GM19468 (cell line): ENCODE measurements around the gene HSPG2.
"Not testable (repeated sequence)": the region's sequence is repeated elsewhere in the genome, so short reads cannot be mapped to it uniquely, and the experiment has no call there.

Source experiments
- ATAC-seq: cut with Tn5 transposase; IDR thresholded peaks from one replicate; pipeline ENCODE4 v1.9.1; 2021; ENCODE audit warnings: mild to moderate bottlenecking, moderate library complexity, moderate number of reproducible peaks; ENCODE audit not compliant: unreplicated experiment; ENCODE audit errors: extremely low read depth

Gene HSPG2

DNA sequence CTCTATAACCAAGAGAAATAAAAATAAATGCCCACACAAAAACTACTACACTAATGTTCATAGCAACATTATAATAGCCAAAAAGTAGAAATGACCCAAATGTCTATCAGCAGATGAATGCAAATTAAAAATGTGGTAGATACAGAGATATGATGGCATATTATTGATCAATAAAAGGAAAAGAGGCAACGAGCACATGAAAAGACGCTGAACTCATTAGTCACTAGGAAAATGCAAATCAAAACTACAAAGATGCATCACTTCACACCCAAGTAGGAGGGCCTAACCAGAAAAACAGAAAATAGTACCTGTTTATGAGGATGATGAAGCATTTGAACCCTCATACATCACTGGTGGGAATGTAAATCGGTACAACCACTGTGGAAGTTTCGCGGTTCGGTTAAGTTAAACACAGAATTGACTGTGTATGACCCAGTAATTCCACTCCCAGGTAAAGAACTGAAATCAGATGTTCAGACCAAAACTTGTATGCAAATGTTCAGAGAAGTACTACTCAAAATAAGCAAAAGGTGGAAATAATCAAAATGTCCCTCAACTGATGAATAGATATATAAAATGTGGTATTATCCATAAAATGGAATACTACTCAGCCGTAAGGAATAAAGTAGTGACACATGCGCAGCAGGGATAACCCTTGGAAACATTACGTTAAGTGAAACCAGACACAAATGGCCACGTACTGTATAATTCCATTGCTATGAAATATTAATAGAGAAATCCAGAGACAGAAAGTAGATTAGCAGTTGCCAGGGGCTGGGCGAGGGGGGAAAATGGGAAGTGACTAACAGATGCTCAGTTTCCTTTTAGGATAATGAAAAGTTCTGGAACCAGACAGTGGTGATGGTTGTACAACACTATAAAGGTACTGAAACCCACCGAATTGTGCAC lies 157.2 kb downstream of the HSPG2 start:
- peak; percentile 18 for ATAC-seq

DNA sequence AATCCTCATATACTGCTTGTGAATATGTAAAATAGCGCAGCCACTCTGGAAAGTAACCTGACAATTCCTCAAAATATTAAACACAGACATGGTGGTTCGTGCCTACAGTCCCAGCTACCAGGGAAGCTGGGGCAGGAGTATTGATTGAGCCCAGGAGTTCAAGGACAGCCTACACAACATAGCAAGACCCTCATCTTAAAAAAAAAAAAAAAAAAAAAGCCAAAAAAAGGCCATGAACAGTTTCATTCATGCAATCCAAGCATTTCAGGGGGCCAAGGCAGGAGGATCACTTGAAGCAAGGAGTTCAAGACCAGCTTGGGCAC lies 158.7 kb downstream of the HSPG2 start:
- no peak for ATAC-seq

DNA sequence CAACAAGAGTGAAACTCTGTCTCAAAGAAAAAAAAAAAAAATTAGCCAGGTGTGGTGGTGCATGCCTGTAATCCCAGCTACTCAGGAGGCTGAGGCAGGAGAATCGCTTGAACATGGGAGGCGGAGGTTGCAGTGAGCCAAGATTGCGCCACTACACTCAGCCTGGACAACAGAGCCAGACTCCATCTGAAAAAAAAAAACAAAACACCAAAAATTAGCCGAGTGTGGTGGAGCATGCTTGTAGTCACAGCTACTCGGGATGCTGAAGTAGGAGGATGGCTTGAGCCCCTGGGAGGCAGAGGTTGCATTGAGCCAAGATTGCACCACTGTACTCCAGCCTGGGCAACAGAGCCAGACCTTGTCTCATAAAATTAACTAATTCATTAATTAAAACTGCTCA lies 160.2 kb downstream of the HSPG2 start:
- not testable (repeated sequence) for ATAC-seq

DNA sequence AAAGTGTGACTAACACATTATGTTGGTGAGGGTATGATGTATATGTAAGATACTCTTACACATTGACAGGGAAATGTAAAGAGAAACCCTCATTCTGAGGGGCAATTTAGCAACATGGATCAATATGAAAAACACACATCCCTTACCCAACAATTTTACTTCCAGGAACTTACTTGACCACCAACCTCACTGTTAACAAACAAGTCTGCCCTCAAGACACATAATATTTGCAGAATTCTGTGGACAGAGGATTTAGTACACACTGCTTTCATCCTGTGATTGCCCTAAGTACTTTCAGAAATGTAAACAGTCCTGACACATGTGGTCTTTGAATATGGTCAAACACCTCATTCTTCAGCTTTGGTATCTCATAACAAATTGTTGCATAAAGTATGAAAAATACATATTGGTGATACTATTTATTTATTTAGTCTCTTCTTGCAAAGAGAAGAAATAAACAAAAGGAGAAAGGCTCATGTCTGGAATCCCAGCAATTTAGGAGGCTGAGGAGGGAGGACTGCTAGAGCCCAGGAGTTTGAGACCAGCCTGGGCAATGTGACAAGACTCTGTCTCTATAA lies 161.0 kb downstream of the HSPG2 start:
- no peak for ATAC-seq

DNA sequence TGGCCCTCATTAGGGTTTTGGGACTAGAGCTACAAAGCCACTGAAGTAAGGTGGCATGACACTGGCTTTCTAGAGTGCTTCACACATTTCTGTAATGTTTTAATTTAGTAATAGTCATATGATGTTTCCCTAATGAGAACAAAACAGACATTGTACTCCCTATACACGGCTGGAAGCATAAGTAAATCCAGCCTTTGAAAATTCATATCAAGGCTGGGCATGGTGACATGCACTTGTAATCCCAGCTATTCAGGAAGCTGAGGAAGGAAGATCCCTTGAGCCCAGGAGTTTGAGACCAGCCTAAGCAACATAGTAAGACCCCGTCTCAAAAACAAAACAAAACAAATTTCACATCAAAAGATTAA lies 161.6 kb downstream of the HSPG2 start:
- ATAC-seq: no peak

DNA sequence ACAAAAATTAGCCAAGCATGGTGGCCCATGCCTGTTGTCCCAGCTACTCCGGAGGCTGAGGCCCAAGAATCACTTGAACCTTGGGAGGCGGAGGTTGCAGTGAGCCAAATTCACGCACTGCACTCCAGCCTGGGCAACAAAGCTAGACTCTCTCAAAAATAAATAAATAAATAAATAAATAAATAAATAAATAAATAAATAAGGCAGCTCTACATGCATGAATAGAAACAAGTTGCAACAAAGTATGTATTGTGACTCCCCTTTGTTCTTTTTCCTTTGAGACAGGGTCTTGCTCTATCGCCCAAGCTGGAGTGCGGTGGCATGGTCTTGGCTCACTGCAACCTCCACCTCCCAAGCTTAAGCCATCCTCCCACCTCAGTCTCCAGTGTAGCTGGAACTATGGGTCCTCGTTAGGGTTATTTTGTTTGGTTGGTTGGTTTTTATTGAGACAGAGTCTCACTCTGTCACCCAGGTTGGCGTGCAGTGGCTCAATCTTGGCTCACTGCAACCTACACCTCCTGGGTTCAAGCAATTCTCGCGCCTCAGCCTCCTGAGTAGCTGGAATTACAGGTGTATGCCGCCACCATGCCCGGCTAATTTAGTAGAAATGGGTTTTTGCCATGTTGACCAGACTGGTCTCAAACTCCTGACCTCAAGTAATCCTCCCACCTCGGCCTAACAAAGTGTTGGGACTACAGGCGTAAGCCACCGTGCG lies 162.1 kb downstream of the HSPG2 start:
- no peak for ATAC-seq

DNA sequence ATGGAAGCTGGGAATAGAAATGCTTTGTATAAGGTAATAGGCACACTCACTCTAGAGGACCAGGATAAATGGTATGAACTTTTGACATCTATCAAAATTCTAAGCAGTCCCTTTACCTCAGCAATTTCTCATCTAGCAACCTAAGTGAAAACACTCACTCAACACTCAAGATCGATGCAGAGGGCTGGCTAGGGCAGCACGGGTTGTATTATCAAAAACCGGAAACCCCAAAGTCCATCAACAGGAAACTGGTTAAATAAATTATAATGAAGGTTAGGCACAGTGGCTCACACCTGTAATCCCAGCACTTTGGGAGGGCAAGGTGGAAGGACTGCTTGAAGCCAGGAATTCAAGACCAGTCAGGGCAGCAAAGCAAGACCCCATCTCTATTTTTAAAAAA lies 163.5 kb downstream of the HSPG2 start:
- ATAC-seq: no peak
